K562 (cell line): ENCODE results near the gene ZNF865. TPM values are rescaled to one million over a fixed set of nuclear protein-coding genes. Genes with fewer than 3 reads are reported as not detected.

ENCODE experiments used
- ATAC-seq: fragments of 200-7000 bp; cut with Tn5 transposase; 3 replicates; pipeline ENCODE4 v1.9.1; 2020; ENCODE audit warnings: moderate library complexity
- BruUV-seq: library from RNA; stranded (reverse); fragments of 400-500 nt; replicated peaks from 2 replicates; lab custom pipeline; 2021; lab: Mats Ljungman, UMichigan
- CTCF ChIA-PET: fragments of 300-600 bp; formaldehyde crosslinking; extraction: SDS; loops from one replicate; lab custom pipeline; 2021; ENCODE audit warnings: low intra/inter-chr PET ratio; lab: Yijun Ruan, JAX
- POLR2A ChIA-PET: fragments of 300-600, 350-650 bp; sonication (Branson Sonifier 250); formaldehyde crosslinking; extraction: SDS; loops from one replicate; lab custom pipeline; 2021; ENCODE audit warnings: antibody characterized with exemption, inconsistent platforms; lab: Yijun Ruan, JAX
- DNase-seq, 4 experiments: peaks; one replicate each; pipeline versions ENCODE4 v3.0.0 to v3.0.0-alpha.2; 2011 to 2018; ENCODE audit warnings: low spot score in 3 of 4, mixed read lengths in 3 of 4; ENCODE audit errors: extremely low read depth in 1 of 4
- FAIRE-seq: peaks from 2 replicates; lab custom pipeline; 2011; peaks lifted over from hg19 to GRCh38; lab: Jason Lieb, UNC
- H2AFZ ChIP-seq: 2 replicates; pipeline ENCODE4 v1.6.0; 2011; ENCODE audit warnings: low read depth, low read length, control low read depth, inconsistent platforms
- H3K27ac ChIP-seq: fragments of 200-600 bp; 3 replicates; pipeline ENCODE4 v1.8.0; 2011; ENCODE audit warnings: low read depth, mild to moderate bottlenecking, control low read depth, inconsistent platforms, low read length, moderate library complexity, mixed read lengths; ENCODE audit errors: extremely low read depth
- H3K27me3 ChIP-seq, 2 experiments: fragments of 300-600 bp in 1 of 2; 2 replicates in 1 of 2; 3 replicates in 1 of 2; pipeline versions ENCODE4 v1.6.0 to v1.8.0; 2011; ENCODE audit warnings: inconsistent platforms in 2 of 2, low read length in 2 of 2, mild to moderate bottlenecking in 1 of 2, mixed read lengths in 1 of 2, moderate library complexity in 1 of 2; ENCODE audit not compliant: control insufficient read depth in 2 of 2, insufficient read depth in 2 of 2
- H3K36me3 ChIP-seq: fragments of 300-600 bp; 3 replicates; pipeline ENCODE4 v1.8.0; 2011; ENCODE audit warnings: mild to moderate bottlenecking, low read length, inconsistent platforms; ENCODE audit not compliant: control insufficient read depth, insufficient read depth
- H3K4me1 ChIP-seq, 2 experiments: fragments of 200-600 bp in 1 of 2; replicated peaks in 1 of 2; 2 replicates in 1 of 2; 3 replicates in 1 of 2; pipeline versions ENCODE4 v1.5.1 to v1.8.0; 2011; ENCODE audit warnings: inconsistent platforms in 2 of 2, low read length in 2 of 2, mild to moderate bottlenecking in 1 of 2, mixed read lengths in 1 of 2, moderate library complexity in 1 of 2; ENCODE audit not compliant: control insufficient read depth in 2 of 2, insufficient read depth in 2 of 2
- H3K4me2 ChIP-seq: 2 replicates; pipeline ENCODE4 v1.6.1; 2011; ENCODE audit warnings: low read length, control low read depth, inconsistent platforms, mixed read lengths; ENCODE audit not compliant: insufficient read depth
- H3K4me3 ChIP-seq: fragments of 200-600 bp; sonication (generic), shearing (Covaris generic); 2 replicates; pipeline ENCODE4 v1.5.1; 2016; ENCODE audit warnings: control low read depth, inconsistent platforms
- H3K79me2 ChIP-seq: fragments of 200-600 bp; 3 replicates; pipeline ENCODE4 v1.8.0; 2011; ENCODE audit warnings: low read length, inconsistent platforms; ENCODE audit not compliant: control insufficient read depth, insufficient read depth
- H3K9ac ChIP-seq, 2 experiments: 2 replicates each; pipeline versions ENCODE4 v1.6.0 to v1.6.1; 2011; ENCODE audit warnings: low read depth in 2 of 2, low read length in 2 of 2, control low read depth in 1 of 2, inconsistent platforms in 1 of 2, mild to moderate bottlenecking in 1 of 2, mixed read lengths in 1 of 2; ENCODE audit not compliant: insufficient read depth in 1 of 2
- H3K9me1 ChIP-seq: one replicate; pipeline ENCODE4 v1.6.0; 2011; ENCODE audit warnings: inconsistent platforms, mild to moderate bottlenecking, low read length, moderate library complexity; ENCODE audit not compliant: control insufficient read depth, insufficient read depth
- H3K9me3 ChIP-seq: replicated peaks from 2 replicates; pipeline ENCODE4 v1.5.1; 2011; ENCODE audit warnings: low read depth, low read length, inconsistent platforms; ENCODE audit not compliant: control insufficient read depth, insufficient read depth
- H4K20me1 ChIP-seq: replicated peaks from 2 replicates; pipeline ENCODE4 v1.6.1; 2011; ENCODE audit warnings: low read length, inconsistent platforms, mixed read lengths; ENCODE audit not compliant: control insufficient read depth, insufficient read depth
- WGBS: fragments of 100-300 bp; shearing (Covaris generic); methylation state at CpG from one replicate; pipeline ENCODE4 v1.1.6; 2016; ENCODE audit warnings: low coverage, mixed read lengths; ENCODE audit not compliant: insufficient coverage; ENCODE audit errors: missing lambda C conversion rate; 5-methylcytosine and 5-hydroxymethylcytosine counted together
- in situ Hi-C: fragments of 300-500 bp; cut with MboI; formaldehyde crosslinking; loops from 4 replicates; pipeline ENCODE4 v1.15.0; 2018; ENCODE audit warnings: inconsistent platforms, mixed read lengths
- intact Hi-C: fragments of 100-400 bp; cut with micrococcal nuclease; formaldehyde crosslinking; loops from 2 replicates; pipeline ENCODE4 v1.14.2; 2022
- polyA plus RNA-seq, 8 experiments: library from polyadenylated mRNA; depleted of rRNA in 4 of 8; stranded (reverse) in 5 of 8; unstranded in 3 of 8; fragments of >200 nt; fragmentation: Nextera tagmentation in 2 of 8; fragmentation: Illumina TruSeq in 1 of 8; extraction: Ambion mirVana in 2 of 8; extraction: Trizol in 1 of 8; gene quantifications; 2 replicates each; pipeline versions ENCODE4 v1.2.1 to v1.2.3, GENCODE V29; 2011 to 2014; ENCODE audit warnings: inconsistent platforms in 1 of 8, missing spikeins in 1 of 8
- total RNA-seq, 7 experiments: library from RNA; depleted of rRNA in 6 of 7; stranded (reverse); fragments of >200 nt in 6 of 7; fragmentation: Illumina TruSeq in 2 of 7; extraction: Trizol in 2 of 7; gene quantifications; 2 replicates each; pipeline versions ENCODE4 v1.2.1 to v1.2.3, GENCODE V29; 2011 to 2021; ENCODE audit warnings: low replicate concordance in 1 of 7
- TF ChIP-seq, protein P1 (sequence below): fragments of 450-650 bp; IDR thresholded peaks from one replicate; pipeline ENCODE4 v1.6.1; 2018; ENCODE audit warnings: mild to moderate bottlenecking, moderate library complexity; ENCODE audit not compliant: partially characterized antibody

ZNF865 gene
- total and polyA plus RNA-seq, 9 of the 15 experiments (the other 6 are each of a cell fraction or from before 2014, with no cell fraction given) = 0.40 to 18.8 (median 1.6) TPM; not detected in 2

GRCh38 chr19:55611300-55611982, 6.0 kb downstream of the ZNF865 start:
- Histone ChIP-seq H3K4me1 (peaks cover 6 to 8% of the 10 kb centered on the region in 2 experiments), H3K79me2 (peaks cover 15% of the 10 kb centered on the region), H4K20me1 (no peaks in the 10 kb centered on the region), H3K36me3 (peaks cover 32% of the 10 kb centered on the region; the same call in 2 of the 3 replicates), H3K9me1 (no peaks in the 10 kb centered on the region), H3K9me3 (no peaks in the 10 kb centered on the region), H3K27me3 (no peaks in the 10 kb centered on the region), H2AFZ (no peak overlapping the region), H3K27ac (no peak overlapping the region), H3K9ac (no peak overlapping the region), H3K4me3 (no peak overlapping the region), H3K4me2 (no peak overlapping the region)
- DNase-seq (no peak), FAIRE-seq (no peak), ATAC-seq (no peak)
- intact Hi-C loops (no loop called here), in situ Hi-C loops (no loop called here)
- ChIA-PET POLR2A (interaction anchor here (0.6 to 1.1 kb wide), 4 partner anchors 11 to 27 kb away, joined by 3 read pairs; partner anchors contain the start of gene ZNF784), CTCF (no interaction called here)
- BruUV-seq = no TSS peak
- TF ChIP-seq, protein P1, sequence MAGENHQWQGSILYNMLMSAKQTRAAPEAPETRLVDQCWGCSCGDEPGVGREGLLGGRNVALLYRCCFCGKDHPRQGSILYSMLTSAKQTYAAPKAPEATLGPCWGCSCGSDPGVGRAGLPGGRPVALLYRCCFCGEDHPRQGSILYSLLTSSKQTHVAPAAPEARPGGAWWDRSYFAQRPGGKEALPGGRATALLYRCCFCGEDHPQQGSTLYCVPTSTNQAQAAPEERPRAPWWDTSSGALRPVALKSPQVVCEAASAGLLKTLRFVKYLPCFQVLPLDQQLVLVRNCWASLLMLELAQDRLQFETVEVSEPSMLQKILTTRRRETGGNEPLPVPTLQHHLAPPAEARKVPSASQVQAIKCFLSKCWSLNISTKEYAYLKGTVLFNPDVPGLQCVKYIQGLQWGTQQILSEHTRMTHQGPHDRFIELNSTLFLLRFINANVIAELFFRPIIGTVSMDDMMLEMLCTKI = no peak
- 77% methylated on average over 15 of the region's 15 CpGs for WGBS
